C4-2B (cell line): ENCODE data around the gene FDX1.

Experiments used
- ZFX ChIP-seq: fragments of 450-650 bp; IDR thresholded peaks from 2 replicates; pipeline ENCODE4 v1.6.1; 2017
- TF ChIP-seq, protein P1 (sequence below): fragments of 450-650 bp; conservative IDR thresholded peaks from 2 replicates; pipeline ENCODE4 v1.5.1; 2017; ENCODE audit warnings: mild to moderate bottlenecking

DNA sequence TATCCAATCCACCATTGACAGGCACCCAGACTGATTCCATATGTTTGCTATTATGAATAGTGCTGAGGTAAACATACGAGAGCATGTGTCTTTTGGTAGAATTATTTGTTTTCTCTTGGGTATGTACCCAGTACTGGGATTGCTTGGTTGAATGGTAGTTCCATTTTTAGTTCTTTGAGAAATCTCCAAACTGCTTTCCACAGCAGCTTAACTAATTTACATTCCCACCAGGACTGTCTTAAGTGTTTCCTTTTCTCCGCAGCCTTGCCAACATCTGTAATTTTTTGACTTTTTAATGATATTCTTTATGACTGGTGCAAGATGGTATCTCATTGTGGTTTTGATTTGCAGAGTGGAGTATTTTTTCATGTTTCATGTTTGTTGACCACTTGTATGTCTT, 8.3 kb downstream of the FDX1 start:
- TF ChIP-seq, protein P1, sequence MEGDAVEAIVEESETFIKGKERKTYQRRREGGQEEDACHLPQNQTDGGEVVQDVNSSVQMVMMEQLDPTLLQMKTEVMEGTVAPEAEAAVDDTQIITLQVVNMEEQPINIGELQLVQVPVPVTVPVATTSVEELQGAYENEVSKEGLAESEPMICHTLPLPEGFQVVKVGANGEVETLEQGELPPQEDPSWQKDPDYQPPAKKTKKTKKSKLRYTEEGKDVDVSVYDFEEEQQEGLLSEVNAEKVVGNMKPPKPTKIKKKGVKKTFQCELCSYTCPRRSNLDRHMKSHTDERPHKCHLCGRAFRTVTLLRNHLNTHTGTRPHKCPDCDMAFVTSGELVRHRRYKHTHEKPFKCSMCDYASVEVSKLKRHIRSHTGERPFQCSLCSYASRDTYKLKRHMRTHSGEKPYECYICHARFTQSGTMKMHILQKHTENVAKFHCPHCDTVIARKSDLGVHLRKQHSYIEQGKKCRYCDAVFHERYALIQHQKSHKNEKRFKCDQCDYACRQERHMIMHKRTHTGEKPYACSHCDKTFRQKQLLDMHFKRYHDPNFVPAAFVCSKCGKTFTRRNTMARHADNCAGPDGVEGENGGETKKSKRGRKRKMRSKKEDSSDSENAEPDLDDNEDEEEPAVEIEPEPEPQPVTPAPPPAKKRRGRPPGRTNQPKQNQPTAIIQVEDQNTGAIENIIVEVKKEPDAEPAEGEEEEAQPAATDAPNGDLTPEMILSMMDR, result no peak
- TF ChIP-seq ZFX, result no peak
